ENCODE results near the gene CRMP1. TPM values are rescaled to one million over a fixed set of nuclear protein-coding genes. Genes with fewer than 3 reads are reported as not detected.

Gene CRMP1
- total and polyA plus RNA-seq, 9 of the 15 experiments (the other 6 are each of a cell fraction or from before 2014, with no cell fraction given), result 0.03 to 0.04 TPM; not detected in 7

DNA sequence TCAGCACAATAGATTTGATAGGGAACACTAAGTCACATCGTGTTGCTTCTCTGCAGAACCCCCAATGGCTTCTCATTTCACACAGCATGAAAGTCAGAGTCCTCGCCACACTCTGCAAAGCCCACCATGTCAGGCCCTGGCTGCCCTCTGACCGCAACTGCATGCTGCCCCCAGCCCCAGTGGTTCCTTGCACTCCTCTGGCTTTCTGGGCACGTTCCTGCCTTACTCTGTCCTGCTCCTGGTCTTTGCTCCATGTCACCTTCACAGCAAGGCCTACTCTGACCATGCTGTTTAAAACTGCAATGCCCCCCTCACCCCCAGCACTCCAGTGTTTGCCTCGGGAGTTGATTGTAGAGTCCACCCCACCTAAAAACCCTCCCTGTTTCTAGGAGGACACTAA, 103.7 kb downstream of the CRMP1 start:
- TF ChIP-seq HDGF (IDR thresholded peaks at IDR 0.05) (no peak), GATAD2A (IDR thresholded peaks at IDR 0.05) (no peak), ZFPM2 (CRISPR knock-in tag; IDR thresholded peaks at IDR 0.05) (no peak), SETDB1 (IDR thresholded peaks at IDR 0.05; ENCODE audit: low read length) (no peak), MCM2 (IDR thresholded peaks at IDR 0.05; ENCODE audit: low read depth) (no peak), ETV5 (CRISPR knock-in tag; IDR thresholded peaks at IDR 0.05; ENCODE audit: low read depth) (no peak), ILF3 (IDR thresholded peaks at IDR 0.05; ENCODE audit: borderline replicate concordance) (no peak), ELF1 (tag; IDR thresholded peaks at IDR 0.05) (no peak), MIER1 (IDR thresholded peaks at IDR 0.05; ENCODE audit: low read depth) (no peak), ZC3H11A (IDR thresholded peaks at IDR 0.05; ENCODE audit: low read depth, low read length) (no peak), CXXC5 (CRISPR knock-in tag; IDR thresholded peaks at IDR 0.05) (no peak), TCFL5 (CRISPR knock-in tag; conservative IDR thresholded peaks at IDR 0.05) (no peak), SP1 (CRISPR knock-in tag; IDR thresholded peaks at IDR 0.05) (no peak), ZBTB7A (IDR thresholded peaks at IDR 0.05; ENCODE audit: borderline replicate concordance, control insufficient read depth, low read depth, low read length) (no peak)
- TF ChIP-seq, protein P1, sequence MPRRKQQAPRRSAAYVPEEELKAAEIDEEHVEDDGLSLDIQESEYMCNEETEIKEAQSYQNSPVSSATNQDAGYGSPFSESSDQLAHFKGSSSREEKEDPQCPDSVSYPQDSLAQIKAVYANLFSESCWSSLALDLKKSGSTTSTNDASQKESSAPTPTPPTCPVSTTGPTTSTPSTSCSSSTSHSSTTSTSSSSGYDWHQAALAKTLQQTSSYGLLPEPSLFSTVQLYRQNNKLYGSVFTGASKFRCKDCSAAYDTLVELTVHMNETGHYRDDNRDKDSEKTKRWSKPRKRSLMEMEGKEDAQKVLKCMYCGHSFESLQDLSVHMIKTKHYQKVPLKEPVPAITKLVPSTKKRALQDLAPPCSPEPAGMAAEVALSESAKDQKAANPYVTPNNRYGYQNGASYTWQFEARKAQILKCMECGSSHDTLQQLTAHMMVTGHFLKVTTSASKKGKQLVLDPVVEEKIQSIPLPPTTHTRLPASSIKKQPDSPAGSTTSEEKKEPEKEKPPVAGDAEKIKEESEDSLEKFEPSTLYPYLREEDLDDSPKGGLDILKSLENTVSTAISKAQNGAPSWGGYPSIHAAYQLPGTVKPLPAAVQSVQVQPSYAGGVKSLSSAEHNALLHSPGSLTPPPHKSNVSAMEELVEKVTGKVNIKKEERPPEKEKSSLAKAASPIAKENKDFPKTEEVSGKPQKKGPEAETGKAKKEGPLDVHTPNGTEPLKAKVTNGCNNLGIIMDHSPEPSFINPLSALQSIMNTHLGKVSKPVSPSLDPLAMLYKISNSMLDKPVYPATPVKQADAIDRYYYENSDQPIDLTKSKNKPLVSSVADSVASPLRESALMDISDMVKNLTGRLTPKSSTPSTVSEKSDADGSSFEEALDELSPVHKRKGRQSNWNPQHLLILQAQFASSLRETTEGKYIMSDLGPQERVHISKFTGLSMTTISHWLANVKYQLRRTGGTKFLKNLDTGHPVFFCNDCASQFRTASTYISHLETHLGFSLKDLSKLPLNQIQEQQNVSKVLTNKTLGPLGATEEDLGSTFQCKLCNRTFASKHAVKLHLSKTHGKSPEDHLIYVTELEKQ (CRISPR knock-in tag; IDR thresholded peaks at IDR 0.05), result no peak
- TF ChIP-seq, protein P2, sequence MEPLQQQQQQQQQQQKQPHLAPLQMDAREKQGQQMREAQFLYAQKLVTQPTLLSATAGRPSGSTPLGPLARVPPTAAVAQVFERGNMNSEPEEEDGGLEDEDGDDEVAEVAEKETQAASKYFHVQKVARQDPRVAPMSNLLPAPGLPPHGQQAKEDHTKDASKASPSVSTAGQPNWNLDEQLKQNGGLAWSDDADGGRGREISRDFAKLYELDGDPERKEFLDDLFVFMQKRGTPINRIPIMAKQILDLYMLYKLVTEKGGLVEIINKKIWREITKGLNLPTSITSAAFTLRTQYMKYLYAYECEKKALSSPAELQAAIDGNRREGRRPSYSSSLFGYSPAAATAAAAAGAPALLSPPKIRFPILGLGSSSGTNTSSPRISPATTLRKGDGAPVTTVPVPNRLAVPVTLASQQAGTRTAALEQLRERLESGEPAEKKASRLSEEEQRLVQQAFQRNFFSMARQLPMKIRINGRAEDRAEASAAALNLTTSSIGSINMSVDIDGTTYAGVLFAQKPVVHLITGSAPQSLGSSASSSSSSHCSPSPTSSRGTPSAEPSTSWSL (CRISPR knock-in tag; IDR thresholded peaks at IDR 0.05; ENCODE audit: borderline replicate concordance), result no peak
- TF ChIP-seq, protein P3, sequence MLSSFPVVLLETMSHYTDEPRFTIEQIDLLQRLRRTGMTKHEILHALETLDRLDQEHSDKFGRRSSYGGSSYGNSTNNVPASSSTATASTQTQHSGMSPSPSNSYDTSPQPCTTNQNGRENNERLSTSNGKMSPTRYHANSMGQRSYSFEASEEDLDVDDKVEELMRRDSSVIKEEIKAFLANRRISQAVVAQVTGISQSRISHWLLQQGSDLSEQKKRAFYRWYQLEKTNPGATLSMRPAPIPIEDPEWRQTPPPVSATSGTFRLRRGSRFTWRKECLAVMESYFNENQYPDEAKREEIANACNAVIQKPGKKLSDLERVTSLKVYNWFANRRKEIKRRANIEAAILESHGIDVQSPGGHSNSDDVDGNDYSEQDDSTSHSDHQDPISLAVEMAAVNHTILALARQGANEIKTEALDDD (IDR thresholded peaks at IDR 0.05), result no peak
- TF ChIP-seq, protein P4, sequence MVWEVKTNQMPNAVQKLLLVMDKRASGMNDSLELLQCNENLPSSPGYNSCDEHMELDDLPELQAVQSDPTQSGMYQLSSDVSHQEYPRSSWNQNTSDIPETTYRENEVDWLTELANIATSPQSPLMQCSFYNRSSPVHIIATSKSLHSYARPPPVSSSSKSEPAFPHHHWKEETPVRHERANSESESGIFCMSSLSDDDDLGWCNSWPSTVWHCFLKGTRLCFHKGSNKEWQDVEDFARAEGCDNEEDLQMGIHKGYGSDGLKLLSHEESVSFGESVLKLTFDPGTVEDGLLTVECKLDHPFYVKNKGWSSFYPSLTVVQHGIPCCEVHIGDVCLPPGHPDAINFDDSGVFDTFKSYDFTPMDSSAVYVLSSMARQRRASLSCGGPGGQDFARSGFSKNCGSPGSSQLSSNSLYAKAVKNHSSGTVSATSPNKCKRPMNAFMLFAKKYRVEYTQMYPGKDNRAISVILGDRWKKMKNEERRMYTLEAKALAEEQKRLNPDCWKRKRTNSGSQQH (CRISPR knock-in tag; IDR thresholded peaks at IDR 0.05), result no peak
- CTCF ChIA-PET (ENCODE audit: low intra/inter-chr PET ratio), result no interaction called here
- H3K9me1 ChIP-seq (ENCODE audit: control insufficient read depth, insufficient read depth, low read length), result no peaks in the 10 kb centered on the region
- no peaks in the 10 kb centered on the region for H3K36me3 ChIP-seq (ENCODE audit: control insufficient read depth, insufficient read depth, low read length)
- H3K9ac ChIP-seq (ENCODE audit: insufficient read depth in 1 of 2, low read depth in 2 of 2, low read length in 2 of 2), result no peak overlapping the region
- peaks cover 0 to 7% of the 10 kb centered on the region in 2 experiments; a peak in 1 of 5 replicates for H3K27me3 ChIP-seq (ENCODE audit: control insufficient read depth in 2 of 2, insufficient read depth in 2 of 2, low read length in 2 of 2)
- no peak overlapping the region for H3K4me3 ChIP-seq
- in situ Hi-C loops (cut with MboI), result no loop called here
- no peaks in the 10 kb centered on the region for H3K79me2 ChIP-seq (ENCODE audit: control insufficient read depth, insufficient read depth, low read length)
- DNase-seq (ENCODE audit: extremely low read depth in 1 of 4, low spot score in 3 of 4) (no peak), ATAC-seq (no peak), FAIRE-seq (no peak)
- 6% methylated on average over 5 of the region's 5 CpGs for WGBS (ENCODE audit: insufficient coverage, low coverage, missing lambda C conversion rate)
- no peak overlapping the region for H3K4me2 ChIP-seq (ENCODE audit: insufficient read depth, low read length)
- no peaks in the 10 kb centered on the region for H3K9me3 ChIP-seq (replicated peaks; ENCODE audit: control insufficient read depth, insufficient read depth, low read depth, low read length)
- no TSS peak for BruUV-seq (replicated peaks)
- H2AFZ ChIP-seq (ENCODE audit: low read depth, low read length), result no peak overlapping the region
- no peaks in the 10 kb centered on the region for H4K20me1 ChIP-seq (replicated peaks; ENCODE audit: control insufficient read depth, insufficient read depth, low read length)
- H3K4me1 ChIP-seq (replicated peaks in 1 of 2; ENCODE audit: control insufficient read depth in 2 of 2, insufficient read depth in 2 of 2, low read length in 2 of 2), result no peaks in the 10 kb centered on the region
- no peak overlapping the region for H3K27ac ChIP-seq (ENCODE audit: extremely low read depth, low read depth, low read length)
- intact Hi-C loops (cut with micrococcal nuclease), result no loop called here
- POLR2A ChIA-PET, result no interaction called here
